ENCODE measurements around the gene EPHA7.
A peak's percentile ranks its signal among the peaks of the same experiment; 100 is the strongest.

EPHA7 gene

GRCh38 chr6:93419304-93420162 is at the start of gene EPHA7:
TSS of gene EPHA7 (minus strand) at chr6:93419559. CDS start at chr6:93419341, 218 bp downstream.
- DNase-seq (ENCODE audit: low read depth, low spot score) = peak; percentile 99
- in situ Hi-C loops (cut with HindIII; ENCODE audit: low sequenced_read_pairs) = no loop called here
- no peak for TF ChIP-seq CTCF (IDR thresholded peaks at IDR 0.05; ENCODE audit: low read depth, low read length)
- peak within 1 kb of the TSS; percentile 69 for H3K4me3 ChIP-seq (ENCODE audit: low read depth, low read length)

GRCh38 chr6:93468291-93468690 is 48.9 kb upstream of the EPHA7 start:
- no peak overlapping the region for H3K4me3 ChIP-seq (ENCODE audit: low read depth, low read length)
- DNase-seq (ENCODE audit: low read depth, low spot score) = peak; percentile 84
- in situ Hi-C loops (cut with HindIII; ENCODE audit: low sequenced_read_pairs) = no loop called here
- TF ChIP-seq CTCF (IDR thresholded peaks at IDR 0.05; ENCODE audit: low read depth, low read length) = no peak

- no peak for DNase-seq (ENCODE audit: low read depth, low spot score)
- in situ Hi-C loops (cut with HindIII; ENCODE audit: low sequenced_read_pairs) = no loop called here
- no peak for TF ChIP-seq CTCF (IDR thresholded peaks at IDR 0.05; ENCODE audit: low read depth, low read length)
- H3K4me3 ChIP-seq (ENCODE audit: low read depth, low read length) = no peak overlapping the region
Observed at GRCh38 chr6:93454533-93454932, 35.2 kb upstream of the EPHA7 start.

GRCh38 chr6:93453956-93454355 is 34.6 kb upstream of the EPHA7 start:
- TF ChIP-seq CTCF (IDR thresholded peaks at IDR 0.05; ENCODE audit: low read depth, low read length) = no peak
- no peak overlapping the region for H3K4me3 ChIP-seq (ENCODE audit: low read depth, low read length)
- DNase-seq (ENCODE audit: low read depth, low spot score) = no peak
- in situ Hi-C loops (cut with HindIII; ENCODE audit: low sequenced_read_pairs) = no loop called here

- DNase-seq (ENCODE audit: low read depth, low spot score) = no peak
- in situ Hi-C loops (cut with HindIII; ENCODE audit: low sequenced_read_pairs) = no loop called here
- peak; percentile 11 for TF ChIP-seq CTCF (IDR thresholded peaks at IDR 0.05; ENCODE audit: low read depth, low read length)
Observed at GRCh38 chr6:93447874-93448273, 28.5 kb upstream of the EPHA7 start.

GRCh38 chr6:93437491-93437890 is 18.1 kb upstream of the EPHA7 start:
- H3K4me3 ChIP-seq (ENCODE audit: low read depth, low read length) = no peak overlapping the region
- in situ Hi-C loops (cut with HindIII; ENCODE audit: low sequenced_read_pairs) = no loop called here
- no peak for TF ChIP-seq CTCF (IDR thresholded peaks at IDR 0.05; ENCODE audit: low read depth, low read length)
- no peak for DNase-seq (ENCODE audit: low read depth, low spot score)

More at GRCh38 chr6:93447874-93448273, 28.5 kb upstream of the EPHA7 start:
- H3K4me3 ChIP-seq (ENCODE audit: low read depth, low read length) = no peak overlapping the region

Measured in astrocyte of the spinal cord (primary cell).